Suprapubic skin (tissue), 4 donors: Measurements from ENCODE around the gene MED12L.

Source experiments
- CTCF ChIP-seq, 2 donors: fragments of 200-600 bp in 1 of 2; fragments of 450-650 bp in 1 of 2; sonication (generic) in 1 of 2; IDR thresholded peaks; one replicate each; pipeline ENCODE4 v1.5.1; 2016 to 2019; ENCODE audit warnings: antibody characterized with exemption in 2 of 2, mild to moderate bottlenecking in 1 of 2, moderate library complexity in 1 of 2
- POLR2A ChIP-seq, 2 donors: fragments of 450-650 bp; IDR thresholded peaks; one replicate each; pipeline ENCODE4 v1.6.1; 2017; ENCODE audit warnings: antibody characterized with exemption in 2 of 2, mild to moderate bottlenecking in 2 of 2, moderate library complexity in 2 of 2
- POLR2AphosphoS5 ChIP-seq, 3 donors: sonication (generic); formaldehyde crosslinking; IDR thresholded peaks; one replicate each; pipeline ENCODE4 v1.6.1; 2017; ENCODE audit warnings: antibody characterized with exemption in 3 of 3

GRCh38 chr3:151278230-151278629 lies 192.8 kb downstream of the MED12L start, which contains the start of gene P2RY14:
- TF ChIP-seq CTCF (IDR thresholded peaks at IDR 0.05) (no peak), POLR2A (IDR thresholded peaks at IDR 0.05) (no peak), POLR2AphosphoS5 (IDR thresholded peaks at IDR 0.05) (no peak)
